GM18858 (cell line): ENCODE data around the gene CNTNAP2.

Experiments
- ATAC-seq: cut with Tn5 transposase; IDR thresholded peaks from one replicate; pipeline ENCODE4 v1.9.1; 2021; ENCODE audit not compliant: unreplicated experiment

Gene CNTNAP2

DNA sequence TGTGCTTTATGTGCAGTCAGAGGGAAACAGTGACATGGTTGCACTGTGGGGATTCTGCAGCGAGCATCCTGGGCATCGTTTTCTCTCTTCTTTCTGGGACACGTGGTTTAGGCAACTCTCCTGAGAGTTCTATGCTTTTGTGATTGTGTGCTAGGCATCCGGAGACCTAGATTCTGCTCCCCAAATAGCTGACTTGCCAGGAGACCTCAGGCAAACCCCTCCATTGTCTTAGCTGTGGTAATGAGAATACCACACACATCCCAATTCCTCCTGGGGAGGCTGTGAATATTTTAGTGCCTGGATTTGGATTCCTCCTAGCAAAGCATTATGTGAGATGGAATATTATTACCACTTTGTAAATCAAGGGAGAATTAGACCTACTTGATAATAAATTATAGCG is 1862.0 kb downstream of the CNTNAP2 start:
- ATAC-seq: no peak

DNA sequence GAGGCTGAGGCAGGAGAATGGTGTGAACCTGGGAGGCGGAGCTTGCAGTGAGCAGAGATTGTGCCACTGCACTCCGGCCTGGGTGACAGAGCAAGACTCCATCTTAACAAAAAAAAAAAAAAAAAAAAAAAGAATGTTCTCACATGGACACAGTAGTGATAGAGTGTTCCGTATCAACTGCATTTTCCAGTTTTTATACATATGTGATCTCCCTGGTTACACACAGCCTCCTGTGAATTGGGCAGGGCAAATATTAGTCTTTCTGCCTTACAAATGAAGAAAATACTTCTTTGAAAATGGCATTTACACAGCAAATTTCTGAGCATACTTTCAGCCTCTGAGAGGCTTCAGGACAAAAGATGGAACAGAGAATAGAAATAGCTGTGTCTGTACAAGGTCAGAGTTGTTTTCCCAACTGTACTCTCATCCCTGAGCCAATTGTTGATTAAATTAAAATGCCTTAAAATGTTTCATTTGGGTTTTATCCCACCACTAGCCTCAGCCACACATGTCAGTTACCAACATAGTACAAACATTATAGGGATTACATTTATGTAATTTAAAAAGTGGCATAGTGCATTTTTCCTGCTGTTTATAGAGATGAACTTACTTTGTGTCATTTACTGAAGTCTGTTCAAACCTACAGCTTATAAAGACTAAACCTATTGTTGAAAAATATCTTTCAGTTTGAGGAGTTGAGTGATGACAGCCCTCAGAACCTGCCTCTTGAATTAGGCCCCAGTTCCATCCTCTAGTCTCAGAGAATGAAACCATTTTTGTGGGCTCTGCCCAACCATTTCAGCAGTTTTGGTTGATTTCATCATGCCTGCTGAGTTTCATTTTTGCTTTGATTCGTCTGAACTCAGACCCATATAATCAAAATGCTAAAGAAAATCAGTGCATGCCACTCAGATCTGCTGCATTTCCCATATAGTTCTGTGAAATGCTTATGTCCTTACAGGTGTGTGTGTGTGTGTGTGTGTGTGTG is 1864.5 kb downstream of the CNTNAP2 start:
- ATAC-seq: peak; percentile 82

DNA sequence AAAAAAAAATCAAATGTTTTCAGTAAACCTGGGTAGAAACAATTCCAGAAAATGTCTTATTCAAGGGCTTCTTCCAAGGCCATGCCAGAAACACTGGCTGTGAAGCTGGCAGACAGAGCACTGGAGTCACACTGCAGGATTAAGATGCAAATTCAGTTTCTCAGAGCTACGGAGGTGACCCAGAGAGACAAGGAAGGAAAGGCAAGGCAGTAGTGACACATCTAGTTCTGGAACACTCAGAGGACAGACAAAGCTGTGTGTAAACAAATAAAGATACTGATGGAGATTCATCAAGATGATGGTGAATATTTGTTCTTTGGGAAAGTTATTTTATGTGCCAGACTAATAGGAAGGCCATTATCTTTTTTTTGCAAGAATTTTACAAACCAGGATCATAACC is 1865.7 kb downstream of the CNTNAP2 start:
- no peak for ATAC-seq

DNA sequence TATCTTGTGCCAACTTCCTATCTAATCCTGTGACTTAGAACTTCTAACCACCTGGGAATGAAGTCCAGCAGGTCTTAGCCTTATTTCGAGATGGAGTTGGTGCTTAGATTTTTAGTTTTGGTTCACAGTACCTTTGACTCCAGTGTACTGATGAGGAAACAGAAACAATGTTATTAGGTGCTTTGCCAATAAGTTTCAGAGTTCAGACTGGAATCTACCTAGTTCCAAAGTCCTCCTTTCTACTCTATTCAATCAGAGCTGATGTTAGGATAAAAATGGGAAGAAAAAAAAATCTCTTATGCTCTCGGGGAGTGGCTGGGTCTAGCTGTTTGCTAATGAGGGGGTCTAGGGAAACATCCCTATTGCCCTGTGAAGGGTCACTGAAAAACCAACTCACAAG is 1867.7 kb downstream of the CNTNAP2 start:
- ATAC-seq: no peak

DNA sequence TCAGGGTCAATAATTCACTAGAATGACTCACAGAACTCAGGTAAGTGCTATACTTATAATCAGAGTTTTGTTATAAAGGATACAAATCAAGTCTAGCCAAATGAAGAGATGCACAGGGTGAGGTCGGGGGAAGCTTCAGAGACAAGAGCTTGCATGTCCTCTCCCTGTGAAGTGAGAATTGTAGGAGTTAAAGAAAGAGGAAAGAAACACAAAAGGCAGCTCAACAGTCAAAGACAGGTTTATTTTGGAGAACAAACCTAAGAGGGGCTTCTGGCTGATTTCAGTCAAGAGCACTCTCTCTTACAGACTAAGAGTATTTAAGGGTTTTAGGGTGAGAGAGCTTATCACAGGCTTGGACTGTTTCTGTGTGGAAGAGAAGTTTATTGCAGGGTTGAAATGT is 1873.5 kb downstream of the CNTNAP2 start:
- ATAC-seq: no peak

DNA sequence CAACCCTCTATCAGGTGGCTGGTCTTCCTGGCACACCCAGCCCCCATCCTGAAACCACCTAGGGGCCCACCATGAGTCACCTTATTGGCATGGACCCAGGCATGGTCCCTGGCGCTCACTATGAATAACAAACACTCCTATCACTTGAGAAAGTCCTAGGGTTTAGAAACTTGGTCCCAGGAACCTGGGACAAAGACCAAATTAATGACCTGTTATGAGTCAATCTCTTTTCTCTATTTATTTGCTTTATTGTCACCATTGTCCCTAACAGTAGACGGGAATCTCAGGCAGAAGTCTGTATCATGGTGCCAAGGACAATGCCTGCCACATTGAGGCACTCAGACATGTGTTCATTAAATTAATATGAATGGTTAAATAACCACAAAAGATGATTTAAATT is 1874.3 kb downstream of the CNTNAP2 start:
- no peak for ATAC-seq

DNA sequence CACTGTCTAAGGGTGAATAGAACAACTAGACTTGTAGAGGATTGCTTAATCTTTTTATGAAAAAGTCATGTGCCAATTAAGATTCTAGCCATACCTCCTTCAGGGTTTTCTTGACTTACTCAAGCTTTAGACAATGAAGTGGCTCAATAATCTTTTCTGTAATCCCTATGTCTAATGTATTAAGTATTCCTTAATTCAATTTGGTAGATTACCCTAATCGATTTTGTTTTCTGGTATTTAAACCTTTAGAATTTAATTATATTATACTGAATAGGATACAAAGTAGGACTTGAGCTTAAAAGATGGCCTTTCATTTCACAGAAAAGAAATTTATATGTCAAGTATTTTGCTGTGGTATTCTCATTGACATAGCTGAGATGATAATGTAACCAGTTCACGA is 1876.1 kb downstream of the CNTNAP2 start:
- no peak for ATAC-seq

DNA sequence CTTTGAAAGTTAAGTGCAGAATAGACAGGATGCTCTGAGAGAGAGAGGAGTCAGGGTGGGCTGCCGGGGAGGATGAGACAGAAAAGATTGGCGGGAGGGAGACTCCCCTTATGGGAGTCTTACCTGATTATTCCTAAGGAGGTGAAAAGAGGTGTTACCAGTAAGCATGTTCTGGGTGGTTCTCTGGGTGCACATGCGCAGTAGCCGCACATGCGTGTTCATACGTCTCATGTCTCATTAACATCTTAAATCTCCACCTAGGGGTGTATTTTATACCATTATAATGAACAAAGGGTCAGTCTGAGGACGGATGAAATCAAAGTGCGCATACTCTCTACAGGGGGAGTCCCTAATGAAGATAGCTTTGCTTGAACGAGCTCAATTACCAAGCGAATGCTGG is 1881.0 kb downstream of the CNTNAP2 start:
- no peak for ATAC-seq

DNA sequence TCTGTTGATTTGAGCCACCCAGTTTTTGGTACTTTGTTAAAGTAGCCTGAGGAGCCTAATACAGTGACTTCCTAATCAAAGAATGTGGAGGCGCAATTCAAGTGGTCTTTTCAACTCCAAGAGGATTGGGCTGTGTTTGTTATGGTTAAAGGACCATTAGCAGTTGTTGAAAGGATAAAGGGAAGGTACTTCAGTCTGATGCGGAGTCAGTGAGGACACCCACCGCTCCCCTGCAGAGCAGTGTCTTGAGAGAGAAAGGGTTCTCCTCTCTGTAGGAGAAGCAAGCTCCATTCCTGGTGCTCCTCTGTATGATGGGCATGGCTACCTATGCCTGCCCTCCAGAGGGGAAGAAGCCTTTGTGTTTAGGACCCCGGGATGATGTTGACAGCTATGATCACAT is 1883.4 kb downstream of the CNTNAP2 start:
- no peak for ATAC-seq

DNA sequence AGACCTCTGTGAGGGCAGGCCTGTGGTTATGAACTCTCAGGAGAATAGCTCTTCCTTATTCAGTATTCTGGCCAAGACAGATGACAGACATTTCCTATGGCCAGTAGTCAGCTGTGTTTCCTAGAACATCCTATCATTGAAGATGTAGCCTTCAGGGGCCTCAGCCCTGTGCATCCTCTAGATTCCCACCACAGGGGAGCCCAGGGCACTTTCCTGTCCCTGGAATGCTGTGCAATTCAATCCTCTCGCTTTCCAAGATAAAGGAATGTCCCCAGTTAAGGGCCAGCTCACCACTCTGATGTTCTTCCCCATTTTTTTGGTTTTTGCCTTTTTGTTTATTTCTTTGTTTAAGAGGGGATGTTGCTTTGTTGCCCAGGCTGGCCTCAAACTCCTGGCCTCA is 1895.2 kb downstream of the CNTNAP2 start:
- no peak for ATAC-seq

DNA sequence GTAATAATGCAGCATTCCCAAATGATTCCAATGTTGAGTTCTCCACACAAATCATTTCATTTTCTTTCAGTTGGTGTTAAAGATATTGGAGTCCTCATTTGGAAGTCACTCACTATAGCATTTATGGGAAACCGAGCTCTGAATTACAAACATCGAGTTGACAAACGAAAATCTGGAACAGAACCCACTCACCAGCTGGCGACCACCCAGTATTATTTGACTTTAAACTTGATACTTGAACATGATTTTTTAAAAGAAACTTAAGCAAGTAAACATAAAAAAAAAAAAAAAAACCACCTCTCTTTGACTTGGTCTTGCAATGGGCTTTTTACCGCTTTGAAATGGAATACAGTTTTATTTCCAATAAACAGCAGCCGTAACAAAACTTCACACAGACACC is 1897.4 kb downstream of the CNTNAP2 start:
- ATAC-seq: no peak

DNA sequence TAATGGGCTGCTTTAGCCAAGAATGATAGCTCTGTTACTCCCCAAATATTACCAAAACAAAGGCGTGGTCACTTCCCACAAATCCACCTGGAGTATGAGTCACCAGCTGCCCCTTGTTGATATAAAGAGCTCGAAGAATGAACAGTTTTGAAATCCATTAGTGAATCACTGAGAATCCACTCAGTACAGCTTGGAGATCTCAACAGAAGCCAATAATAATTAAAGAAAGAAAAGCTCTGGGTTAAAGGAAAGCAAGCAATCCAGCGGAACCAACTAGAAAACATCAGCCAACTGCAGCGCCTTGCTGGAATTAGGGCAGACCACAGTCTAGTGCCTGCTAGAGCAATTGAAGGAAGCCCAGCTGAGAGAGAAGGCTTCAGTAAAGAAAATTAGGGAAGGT is 1897.9 kb downstream of the CNTNAP2 start:
- no peak for ATAC-seq

DNA sequence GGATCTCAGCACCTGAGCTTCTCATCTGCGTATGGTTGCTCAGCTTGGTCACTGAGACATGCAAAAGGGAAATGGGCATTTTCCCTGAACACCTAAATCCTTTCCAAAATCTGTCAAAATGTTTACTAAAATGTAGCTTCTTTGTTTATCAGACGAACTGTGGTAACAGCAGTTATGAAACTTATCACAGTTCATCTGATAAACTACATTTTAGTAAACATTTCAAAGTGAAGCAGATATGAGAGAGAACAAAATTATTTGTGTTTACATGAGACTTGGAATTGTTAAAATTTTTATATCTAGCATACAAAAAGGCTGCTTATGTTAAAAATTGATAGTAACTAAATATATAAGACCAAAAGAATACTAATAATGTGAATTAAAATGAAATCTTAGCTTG is 1900.5 kb downstream of the CNTNAP2 start:
- no peak for ATAC-seq

DNA sequence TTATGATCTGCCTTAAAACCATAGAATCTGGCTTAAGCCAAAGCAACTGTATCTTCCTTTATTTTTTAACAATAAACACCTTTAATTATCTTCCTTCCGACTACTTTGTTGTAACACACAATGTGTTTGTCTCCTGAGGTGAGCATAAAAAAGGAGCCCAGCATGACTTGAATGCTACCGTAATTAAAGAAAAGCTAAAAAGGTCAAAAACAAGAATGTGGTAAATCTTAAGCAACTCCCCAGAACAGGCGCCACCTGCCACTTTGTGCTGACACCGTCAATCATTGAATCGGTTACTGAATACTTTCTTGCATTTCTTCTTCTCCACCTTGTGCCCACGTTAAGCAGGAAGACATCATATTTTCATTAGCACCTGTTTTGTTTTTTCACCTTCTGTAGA is 1904.1 kb downstream of the CNTNAP2 start:
- ATAC-seq: no peak

DNA sequence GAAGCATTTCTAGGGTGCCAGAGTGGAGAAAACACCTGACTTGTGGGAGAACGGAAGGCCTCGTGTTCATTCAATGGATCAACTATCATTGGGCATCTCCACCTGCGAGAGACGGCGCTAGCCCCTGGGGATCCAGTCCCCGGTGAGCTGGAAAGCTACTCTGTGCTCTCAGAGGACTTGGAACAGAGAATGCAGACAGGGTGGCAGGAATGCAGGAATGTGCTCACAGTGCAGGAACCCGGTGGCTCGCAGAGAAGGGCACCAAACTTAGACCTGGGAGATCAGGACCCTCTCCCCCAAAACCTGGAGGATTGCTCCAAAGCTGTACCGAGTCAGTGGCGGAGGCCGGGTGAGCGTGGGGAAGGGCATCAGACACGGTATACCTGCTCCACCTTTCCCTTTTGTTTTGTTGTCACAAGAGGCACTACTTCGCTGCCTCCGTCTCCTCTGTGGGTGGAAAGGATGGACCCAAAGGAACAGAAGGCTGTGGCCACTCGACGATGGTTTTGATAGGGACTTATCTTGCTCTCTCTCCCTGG is 1905.0 kb downstream of the CNTNAP2 start:
- no peak for ATAC-seq

DNA sequence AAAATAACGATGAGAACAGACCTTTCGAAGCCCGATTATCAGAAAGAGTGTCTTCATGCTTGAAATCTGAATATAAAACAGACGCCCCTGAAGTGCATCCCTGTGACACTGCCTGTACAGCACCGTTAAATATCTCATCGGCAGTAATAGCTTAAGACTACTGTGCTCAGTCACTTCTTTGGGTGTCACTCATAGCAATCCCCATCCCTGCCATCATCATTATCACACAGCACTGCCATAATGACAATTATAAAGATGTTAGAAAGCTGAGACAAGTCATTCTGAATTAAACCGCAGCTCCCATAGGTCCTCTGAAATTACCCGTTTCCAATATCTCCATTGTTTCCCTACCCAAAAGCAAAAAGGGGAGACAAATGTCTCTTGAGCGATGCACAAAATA is 1906.2 kb downstream of the CNTNAP2 start:
- no peak for ATAC-seq

DNA sequence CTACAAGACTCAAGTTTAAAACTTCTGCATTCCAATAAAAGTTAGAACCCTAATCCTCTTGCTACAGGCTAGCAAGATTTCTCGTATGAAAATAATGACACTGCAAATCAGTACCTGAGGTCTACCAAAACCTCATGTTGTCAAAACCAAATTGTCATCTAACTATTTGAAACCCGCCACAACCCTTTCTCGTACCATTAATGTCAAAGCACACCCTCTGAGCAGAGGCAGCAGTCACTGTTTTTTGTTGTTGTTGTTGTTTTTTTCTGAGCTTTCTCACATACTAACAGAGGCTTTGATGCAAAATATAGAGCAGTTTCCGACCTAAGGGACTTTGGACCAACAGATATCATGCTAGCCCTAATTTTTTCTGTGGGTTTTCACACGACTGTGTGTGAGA is 1910.1 kb downstream of the CNTNAP2 start:
- no peak for ATAC-seq

DNA sequence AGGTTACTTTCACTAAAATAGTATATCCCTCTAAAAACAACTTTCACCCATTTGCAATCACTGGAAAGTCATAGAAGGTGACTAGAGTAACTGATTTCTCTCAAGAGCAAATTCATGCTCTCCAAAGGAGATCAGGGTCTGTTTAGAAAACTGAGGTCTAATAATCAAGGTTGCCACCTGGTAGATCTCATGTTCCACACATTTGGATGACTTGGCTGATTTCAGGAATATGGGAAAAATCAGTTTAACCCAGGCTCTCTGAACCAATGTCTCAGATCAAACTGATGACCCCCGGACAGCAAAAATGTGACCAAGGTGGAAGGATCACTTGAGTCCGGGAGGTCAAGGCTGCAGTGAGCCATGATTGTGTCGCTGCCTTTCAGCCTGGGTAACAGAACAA is 1911.6 kb downstream of the CNTNAP2 start:
- no peak for ATAC-seq

DNA sequence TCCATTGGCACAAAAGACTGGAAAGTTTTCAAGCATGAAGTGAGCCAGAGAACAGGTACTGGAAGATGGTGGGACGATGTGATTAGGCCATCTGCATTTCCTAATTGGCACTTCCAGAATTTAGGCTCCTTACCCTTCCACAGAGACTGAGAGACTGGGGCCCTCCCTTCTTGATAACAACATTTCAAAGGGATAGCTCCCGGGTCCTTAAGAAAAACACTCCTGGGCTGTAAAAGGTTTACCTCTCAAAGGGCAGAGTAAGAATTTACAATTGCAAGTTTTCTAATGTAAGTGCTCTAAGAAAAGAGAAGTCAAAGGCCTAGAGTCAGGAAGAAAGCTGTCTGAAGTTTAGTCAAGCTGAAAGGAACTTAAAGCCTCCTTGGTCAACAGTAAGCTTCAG is 1914.4 kb downstream of the CNTNAP2 start:
- ATAC-seq: no peak

DNA sequence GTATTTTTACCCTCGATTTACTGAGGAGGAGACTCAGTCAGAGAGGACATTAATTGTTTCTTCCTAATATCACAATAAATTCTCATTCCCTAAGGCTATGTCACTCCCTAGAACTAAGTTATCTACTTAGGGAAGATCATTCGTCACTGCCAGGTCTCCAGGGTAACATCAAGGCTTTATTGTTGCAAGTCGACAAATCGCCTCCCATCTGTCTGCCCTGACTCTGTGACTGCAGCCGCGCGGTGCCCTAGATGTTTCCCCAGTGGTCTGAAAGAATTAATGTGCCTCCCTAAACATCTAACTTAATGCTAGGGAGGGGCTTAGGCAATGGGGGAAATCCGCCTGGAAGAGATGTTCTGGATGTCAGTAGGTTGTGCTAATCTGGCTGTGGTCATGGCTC is 1915.2 kb downstream of the CNTNAP2 start:
- no peak for ATAC-seq

DNA sequence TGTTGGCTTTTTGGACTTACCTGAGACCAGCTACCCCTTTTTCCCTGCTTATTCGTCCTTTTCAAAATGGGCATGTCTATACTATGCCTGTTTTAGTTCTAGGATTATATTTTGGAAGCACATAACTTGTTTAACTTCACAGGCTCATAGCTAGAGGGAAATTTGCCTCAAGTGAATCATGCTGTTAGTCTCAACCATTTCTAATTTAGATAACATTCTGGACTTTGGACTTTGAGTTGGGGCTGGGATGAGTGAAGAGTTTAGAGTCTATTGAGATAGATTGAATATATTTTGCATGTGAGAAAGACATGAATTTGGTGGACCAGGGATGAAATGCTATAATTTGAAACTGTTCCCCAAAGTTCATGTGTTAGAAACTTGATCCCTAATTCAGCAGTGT is 1919.3 kb downstream of the CNTNAP2 start:
- no peak for ATAC-seq

DNA sequence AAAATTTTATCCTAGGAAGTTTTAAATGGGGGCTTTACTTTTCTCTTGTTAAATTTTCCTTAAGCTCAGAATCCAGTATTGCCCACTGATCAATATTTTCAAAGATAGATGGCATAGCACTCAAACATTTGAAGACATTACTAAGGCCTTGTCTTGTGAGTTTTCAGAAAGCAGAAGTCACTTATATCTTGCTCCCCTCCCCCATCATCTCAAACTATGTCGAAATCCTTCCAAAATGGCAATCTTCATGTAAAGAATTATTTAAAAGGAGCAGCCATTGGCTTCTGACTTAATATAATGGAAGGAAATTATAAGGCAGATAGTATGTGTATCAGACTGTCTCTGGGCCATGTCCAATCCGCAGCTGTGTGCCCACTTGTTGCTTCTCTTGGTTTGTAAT is 1920.4 kb downstream of the CNTNAP2 start:
- no peak for ATAC-seq

DNA sequence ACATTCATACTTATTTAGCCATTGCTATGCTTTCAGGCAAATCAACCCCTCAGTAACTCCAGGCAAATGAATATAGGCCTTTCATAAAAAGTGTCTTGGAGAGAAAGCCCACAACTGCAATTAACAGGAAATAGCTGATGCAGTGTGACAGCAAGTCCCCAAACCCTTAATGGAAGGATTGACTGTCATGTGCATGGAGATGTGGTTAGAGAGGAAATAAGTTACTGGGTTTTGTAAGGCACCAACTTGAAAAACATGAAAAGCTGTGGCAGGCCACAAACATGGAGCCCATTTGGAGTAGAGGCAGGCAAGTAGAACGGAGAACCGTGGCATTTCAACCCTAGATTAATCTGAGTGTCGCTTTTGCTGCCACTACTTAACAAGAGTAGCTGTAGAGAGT is 1924.6 kb downstream of the CNTNAP2 start:
- ATAC-seq: no peak
